HepG2 (cell line): ENCODE data around the gene FAM149A. TPM values are rescaled to one million over a fixed set of nuclear protein-coding genes. Genes with fewer than 3 reads are reported as not detected.

Experiments
- BCL3 ChIP-seq: sonication (generic); formaldehyde crosslinking; IDR thresholded peaks from 2 replicates; pipeline ENCODE4 v1.5.1; 2020; ENCODE audit warnings: mild to moderate bottlenecking, missing genetic modification reagents, moderate library complexity
- DMAP1 ChIP-seq: IDR thresholded peaks from 2 replicates; pipeline ENCODE4 v1.6.1; 2016
- ESRRA ChIP-seq: sonication (generic); formaldehyde crosslinking; IDR thresholded peaks from 2 replicates; pipeline ENCODE4 v1.5.1; 2020; ENCODE audit warnings: mild to moderate bottlenecking, low read depth, missing genetic modification reagents
- HES4 ChIP-seq: sonication (generic); formaldehyde crosslinking; IDR thresholded peaks from 2 replicates; pipeline ENCODE4 v1.9.0; 2021; ENCODE audit warnings: mild to moderate bottlenecking, missing genetic modification reagents, borderline replicate concordance
- MED8 ChIP-seq: sonication (generic); formaldehyde crosslinking; IDR thresholded peaks from 2 replicates; pipeline ENCODE4 v1.8.1; 2023; ENCODE audit warnings: mild to moderate bottlenecking, missing genetic modification reagents; ENCODE audit not compliant: insufficient replicate concordance
- MEF2D ChIP-seq: sonication (generic); formaldehyde crosslinking; IDR thresholded peaks from 2 replicates; pipeline ENCODE4 v1.5.1; 2020; ENCODE audit warnings: mild to moderate bottlenecking, missing genetic modification reagents
- MEIS1 ChIP-seq: sonication (generic); formaldehyde crosslinking; IDR thresholded peaks from 2 replicates; pipeline ENCODE4 v1.9.0; 2021; ENCODE audit warnings: mild to moderate bottlenecking, missing genetic modification reagents, moderate library complexity, borderline replicate concordance
- SALL2 ChIP-seq: sonication (generic); formaldehyde crosslinking; IDR thresholded peaks from 2 replicates; pipeline ENCODE4 v1.8.1; 2023; ENCODE audit warnings: mild to moderate bottlenecking, missing genetic modification reagents, inconsistent platforms
- SNAPC2 ChIP-seq: sonication (generic); formaldehyde crosslinking; IDR thresholded peaks from 2 replicates; pipeline ENCODE4 v1.8.1; 2022; ENCODE audit warnings: mild to moderate bottlenecking, missing genetic modification reagents
- YY1 ChIP-seq: IDR thresholded peaks from 2 replicates; pipeline ENCODE4 v1.6.1; 2011; ENCODE audit warnings: low read length, low read depth, moderate library complexity, mild to moderate bottlenecking; ENCODE audit not compliant: insufficient read depth, insufficient replicate concordance
- ZBTB39 ChIP-seq: sonication (generic); formaldehyde crosslinking; IDR thresholded peaks from 2 replicates; pipeline ENCODE4 v1.5.0; 2020; ENCODE audit warnings: missing genetic modification reagents
- ZC3H4 ChIP-seq: sonication (generic); formaldehyde crosslinking; IDR thresholded peaks from 2 replicates; pipeline ENCODE4 v1.4.0; 2020; ENCODE audit warnings: missing genetic modification reagents, borderline replicate concordance
- ZKSCAN1 ChIP-seq: fragments of 150-350 bp; IDR thresholded peaks from 2 replicates; pipeline ENCODE4 v1.6.1; 2014; ENCODE audit warnings: low read length
- ZNF136 ChIP-seq: sonication (generic); formaldehyde crosslinking; IDR thresholded peaks from 2 replicates; pipeline ENCODE4 v1.8.1; 2022; ENCODE audit warnings: low read depth, mild to moderate bottlenecking, moderate library complexity, missing genetic modification reagents
- ZNF143 ChIP-seq: sonication (generic); formaldehyde crosslinking; IDR thresholded peaks from 2 replicates; pipeline ENCODE4 v1.4.0; 2020; ENCODE audit warnings: missing genetic modification reagents
- ZNF253 ChIP-seq: sonication (generic); formaldehyde crosslinking; IDR thresholded peaks from 2 replicates; pipeline ENCODE4 v1.8.0; 2022; ENCODE audit warnings: mild to moderate bottlenecking, missing genetic modification reagents, borderline replicate concordance
- ZNF782 ChIP-seq: sonication (generic); formaldehyde crosslinking; IDR thresholded peaks from 2 replicates; pipeline ENCODE4 v1.4.0; 2020; ENCODE audit warnings: missing genetic modification reagents, mild to moderate bottlenecking, borderline replicate concordance
- polyA plus RNA-seq, 8 experiments: library from polyadenylated mRNA; depleted of rRNA in 3 of 8; stranded (reverse) in 7 of 8; unstranded in 1 of 8; fragments of >200 nt; fragmentation: Illumina TruSeq in 4 of 8; extraction: Trizol in 4 of 8; gene quantifications; 2 replicates each; pipeline versions ENCODE4 v1.2.1 to v1.2.3, GENCODE V29; 2011 to 2016; ENCODE audit warnings: low read depth in 4 of 8, missing spikeins in 1 of 8, mixed read lengths in 1 of 8; ENCODE audit not compliant: insufficient read depth in 1 of 8
- total RNA-seq, 5 experiments: library from RNA; depleted of rRNA; stranded (reverse); fragments of >200 nt; fragmentation: Illumina TruSeq; extraction: Trizol; gene quantifications; 2 replicates each; pipeline ENCODE4 v1.2.3, GENCODE V29; 2016; ENCODE audit warnings: low read depth in 1 of 5

The FAM149A gene
- total and polyA plus RNA-seq, 2 of the 13 experiments (the other 11 are each of a cell fraction or from before 2014, with no cell fraction given) = not detected

GRCh38 chr4:186191200-186192065 lies 86.9 kb downstream of the FAM149A start, which contains the start of gene CYP4V2 (continued):
- TF ChIP-seq BCL3 (peak; percentile 18; the same call in 1 of the 2 replicates), DMAP1 (CRISPR knock-in tag) (peak; percentile 58), ZC3H4 (no peak), ZNF143 (CRISPR knock-in tag) (peak; percentile 43; the same call in 1 of the 2 replicates), ZNF782 (CRISPR knock-in tag) (no peak; the same call in 1 of the 2 replicates), SNAPC2 (peak; percentile 83; the same call in 1 of the 2 replicates), ESRRA (CRISPR knock-in tag) (peak; percentile 89), YY1 (peak; percentile 18), MEIS1 (CRISPR knock-in tag) (peak; percentile 57; the same call in 1 of the 2 replicates), MED8 (CRISPR knock-in tag) (peak; percentile 88), HES4 (CRISPR knock-in tag) (peak; percentile 87), ZNF136 (0 out of 2 replicates have a peak, but pooled peaks have one; percentile 39), ZNF253 (CRISPR knock-in tag) (no peak), ZKSCAN1 (0 out of 2 replicates have a peak, but pooled peaks have one; percentile 12), ZBTB39 (CRISPR knock-in tag) (peak; percentile 51; the same call in 1 of the 2 replicates), SALL2 (peak; percentile 60), MEF2D (no peak; the same call in 1 of the 2 replicates)
